Loucy (cell line): ENCODE measurements around the gene MAB21L3.

ENCODE experiments used
- EZH2phosphoT487 ChIP-seq: fragments of 200-600 bp; IDR thresholded peaks from 2 replicates; pipeline ENCODE4 v1.6.1; 2018; ENCODE audit warnings: antibody characterized with exemption, mild to moderate bottlenecking, moderate library complexity, borderline replicate concordance
- TF ChIP-seq, protein P1 (sequence below): fragments of 200-600 bp; sonication (generic); conservative IDR thresholded peaks from 2 replicates; pipeline ENCODE4 v1.5.1; 2014; ENCODE audit warnings: mild to moderate bottlenecking, antibody characterized with exemption, low read length

DNA sequence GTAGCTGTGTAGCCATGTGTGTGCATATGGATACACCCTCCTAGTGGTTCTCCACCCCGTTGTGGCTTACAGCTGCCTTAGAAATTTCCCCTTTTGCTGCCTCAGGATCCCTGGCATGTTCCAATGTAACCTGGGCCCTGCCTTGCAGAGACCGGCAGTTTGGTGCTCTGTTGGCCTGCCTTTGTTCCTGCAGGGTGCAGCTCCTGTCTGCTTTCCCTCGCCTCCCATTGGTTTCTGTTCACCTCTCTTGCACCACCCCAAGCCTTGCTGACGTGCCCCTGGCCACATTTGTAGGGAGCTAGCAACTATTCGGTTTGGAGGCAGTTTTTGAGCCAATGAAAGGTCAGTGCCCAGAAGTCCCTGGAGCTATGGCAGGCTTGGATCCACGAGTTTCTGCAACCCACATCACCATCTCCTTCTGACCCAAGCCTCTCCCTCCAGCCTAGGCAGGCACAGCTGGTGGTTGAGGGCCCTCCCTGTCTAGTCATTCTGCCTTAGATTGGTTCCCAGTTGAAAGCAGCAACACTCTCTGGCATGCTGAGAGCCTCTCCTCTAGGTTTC is 54.9 kb downstream of the MAB21L3 start:
- TF ChIP-seq, protein P1, sequence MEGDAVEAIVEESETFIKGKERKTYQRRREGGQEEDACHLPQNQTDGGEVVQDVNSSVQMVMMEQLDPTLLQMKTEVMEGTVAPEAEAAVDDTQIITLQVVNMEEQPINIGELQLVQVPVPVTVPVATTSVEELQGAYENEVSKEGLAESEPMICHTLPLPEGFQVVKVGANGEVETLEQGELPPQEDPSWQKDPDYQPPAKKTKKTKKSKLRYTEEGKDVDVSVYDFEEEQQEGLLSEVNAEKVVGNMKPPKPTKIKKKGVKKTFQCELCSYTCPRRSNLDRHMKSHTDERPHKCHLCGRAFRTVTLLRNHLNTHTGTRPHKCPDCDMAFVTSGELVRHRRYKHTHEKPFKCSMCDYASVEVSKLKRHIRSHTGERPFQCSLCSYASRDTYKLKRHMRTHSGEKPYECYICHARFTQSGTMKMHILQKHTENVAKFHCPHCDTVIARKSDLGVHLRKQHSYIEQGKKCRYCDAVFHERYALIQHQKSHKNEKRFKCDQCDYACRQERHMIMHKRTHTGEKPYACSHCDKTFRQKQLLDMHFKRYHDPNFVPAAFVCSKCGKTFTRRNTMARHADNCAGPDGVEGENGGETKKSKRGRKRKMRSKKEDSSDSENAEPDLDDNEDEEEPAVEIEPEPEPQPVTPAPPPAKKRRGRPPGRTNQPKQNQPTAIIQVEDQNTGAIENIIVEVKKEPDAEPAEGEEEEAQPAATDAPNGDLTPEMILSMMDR: no peak
- no peak for TF ChIP-seq EZH2phosphoT487
